ENCODE results near the gene KDM2B. TPM values are rescaled to one million over a fixed set of nuclear protein-coding genes. Genes with fewer than 3 reads are reported as not detected.
A peak's percentile ranks its signal among the peaks of the same experiment; 100 is the strongest.

Gene KDM2B
- total and polyA plus RNA-seq, 11 donors: 7.3 to 24.7 (median 10.3) TPM

DNA sequence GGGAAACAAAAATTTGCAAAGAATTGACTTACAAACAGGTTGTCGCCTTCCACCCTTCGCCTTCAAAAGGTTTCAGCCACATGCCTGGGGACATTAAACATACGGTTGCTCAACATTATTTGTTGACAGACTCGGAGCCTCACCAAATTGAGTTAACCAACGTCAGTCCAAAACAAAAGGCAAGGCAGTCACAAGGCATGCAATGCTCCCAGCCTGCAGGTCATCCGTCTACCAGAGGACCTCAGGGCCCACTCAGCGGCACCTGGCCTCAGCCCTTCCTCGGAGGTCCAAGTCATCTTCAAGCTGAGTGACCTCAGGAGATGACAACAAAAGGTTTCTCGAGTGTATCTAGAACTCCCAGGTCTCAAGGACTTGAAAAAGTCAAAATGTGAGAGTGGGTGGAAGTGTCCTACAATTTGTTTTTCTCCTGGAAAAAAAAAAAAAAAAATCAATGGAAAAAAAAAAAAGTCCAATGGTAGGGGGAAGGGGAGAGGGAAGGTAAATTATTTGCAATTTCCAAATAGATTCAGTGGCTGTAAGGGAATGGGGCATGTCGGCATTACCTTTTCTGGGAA, 64.3 kb downstream of the KDM2B start:
- no peak overlapping the region for H3K27ac ChIP-seq
- DNase-seq: no peak
- peaks cover 0 to 32% (median 14%) of the 10 kb centered on the region in 9 donors for H3K36me3 ChIP-seq
- no peak overlapping the region for H3K4me3 ChIP-seq
- no peak for TF ChIP-seq CTCF (IDR thresholded peaks at IDR 0.05)
- no peak for TF ChIP-seq POLR2A (IDR thresholded peaks at IDR 0.05)
- H3K27me3 ChIP-seq: no peaks in the 10 kb centered on the region
- no peak for ATAC-seq
- no peaks in the 10 kb centered on the region for H3K9me3 ChIP-seq
- peaks cover 0 to 14% (median 5%) of the 10 kb centered on the region in 12 donors for H3K4me1 ChIP-seq
- intact Hi-C loops (cut with DNase I): no loop called here
- WGBS, 4 donors: 94 to 97% (median 96%) methylated on average over 10 of the region's 10 CpGs

- H3K27ac ChIP-seq: no peak overlapping the region
- peaks cover 0 to 39% (median 20%) of the 10 kb centered on the region in 9 donors for H3K36me3 ChIP-seq
- H3K27me3 ChIP-seq: no peaks in the 10 kb centered on the region
- intact Hi-C loops (cut with DNase I): no loop called here
- no peaks in the 10 kb centered on the region for H3K9me3 ChIP-seq
- no peak for TF ChIP-seq CTCF (IDR thresholded peaks at IDR 0.05)
- TF ChIP-seq POLR2A (IDR thresholded peaks at IDR 0.05): no peak
- WGBS, 4 donors: 83 to 90% (median 88%) methylated on average over 7 of the region's 7 CpGs
- no peak for DNase-seq
- H3K4me3 ChIP-seq: no peak overlapping the region
- H3K4me1 ChIP-seq: peaks cover 0 to 6% (median 0%) of the 10 kb centered on the region in 12 donors
- no peak for ATAC-seq
Observed at GRCh38 chr12:121515615-121516014, 65.2 kb downstream of the KDM2B start.

- Histone ChIP-seq H3K4me3 (no peak overlapping the region), H3K9me3 (no peaks in the 10 kb centered on the region), H3K27ac (no peak overlapping the region), H3K27me3 (no peaks in the 10 kb centered on the region), H3K36me3 (peaks cover 0 to 37% (median 25%) of the 10 kb centered on the region in 9 donors), H3K4me1 (no peaks in the 10 kb centered on the region)
- 76 to 86% (median 81%) methylated on average over 16 of the region's 16 CpGs for WGBS, 4 donors
- ATAC-seq: no peak
- TF ChIP-seq POLR2A (IDR thresholded peaks at IDR 0.05) (no peak), CTCF (IDR thresholded peaks at IDR 0.05) (no peak)
- intact Hi-C loops (cut with DNase I): no loop called here
- DNase-seq: no peak
Observed at GRCh38 chr12:121514184-121514742, 66.6 kb downstream of the KDM2B start.

- intact Hi-C loops (cut with DNase I): no loop called here
- Histone ChIP-seq H3K27ac (no peak overlapping the region), H3K36me3 (peaks cover 0 to 37% (median 27%) of the 10 kb centered on the region in 9 donors), H3K4me1 (no peaks in the 10 kb centered on the region), H3K4me3 (no peak overlapping the region), H3K27me3 (no peaks in the 10 kb centered on the region), H3K9me3 (no peaks in the 10 kb centered on the region)
- ATAC-seq (peak in 3 of 4 donors; percentile 16 to 63 (median 35)), DNase-seq (no peak)
- no peak for TF ChIP-seq POLR2A (IDR thresholded peaks at IDR 0.05)
- TF ChIP-seq CTCF (IDR thresholded peaks at IDR 0.05): no peak
- WGBS, 4 donors: 88 to 92% (median 89%) methylated on average over 12 to 17 of the region's 17 CpGs
Observed at GRCh38 chr12:121513464-121514183, 67.2 kb downstream of the KDM2B start.
